Calu3 (cell line): ENCODE measurements around the gene TRIM13. TPM values are rescaled to one million over a fixed set of nuclear protein-coding genes. Genes with fewer than 3 reads are reported as not detected.

ENCODE experiments used
- BruUV-seq: library from RNA; stranded (reverse); fragments of 400-500 nt; replicated peaks from 2 replicates; lab custom pipeline; 2021; lab: Mats Ljungman, UMichigan
- CTCF ChIA-PET: fragments of 300-600 bp; sonication (Branson Sonifier 250); formaldehyde crosslinking; loops from one replicate; lab custom pipeline; 2022; ENCODE audit warnings: antibody characterized with exemption; lab: Charles Lee
- DNase-seq: peaks from one replicate; pipeline ENCODE4 v3.0.0; 2022
- H3K27ac Mint-ChIP-seq: one replicate; pipeline ENCODE4 v1.8.0; 2022; ENCODE audit warnings: mixed read lengths; ENCODE audit not compliant: unreplicated experiment
- H3K27me3 Mint-ChIP-seq: one replicate; pipeline ENCODE4 v1.8.0; 2022; ENCODE audit warnings: mixed read lengths; ENCODE audit not compliant: unreplicated experiment
- H3K36me3 Mint-ChIP-seq: one replicate; pipeline ENCODE4 v1.8.0; 2022; ENCODE audit warnings: mild to moderate bottlenecking, moderate library complexity, mixed read lengths; ENCODE audit not compliant: insufficient read depth, unreplicated experiment
- H3K4me1 Mint-ChIP-seq: one replicate; pipeline ENCODE4 v1.8.0; 2022; ENCODE audit warnings: mild to moderate bottlenecking, low read depth, mixed read lengths; ENCODE audit not compliant: unreplicated experiment
- H3K4me3 Mint-ChIP-seq: one replicate; pipeline ENCODE4 v1.8.0; 2022; ENCODE audit warnings: mild to moderate bottlenecking, low read depth, moderate library complexity, mixed read lengths; ENCODE audit not compliant: unreplicated experiment
- H3K9me3 Mint-ChIP-seq: one replicate; pipeline ENCODE4 v1.8.0; 2022; ENCODE audit warnings: low read depth, mixed read lengths; ENCODE audit not compliant: unreplicated experiment
- CTCF ChIP-seq: fragments of 200-600 bp; IDR thresholded peaks from one replicate; pipeline ENCODE4 v1.8.0; 2022; ENCODE audit warnings: antibody characterized with exemption; ENCODE audit not compliant: unreplicated experiment
- intact Hi-C: fragments of 100-400 bp; cut with micrococcal nuclease; formaldehyde crosslinking; loops from one replicate; pipeline ENCODE4 v1.10.0; 2022; ENCODE audit not compliant: unreplicated experiment
- total RNA-seq: library from RNA; stranded (reverse); gene quantifications from 2 replicates; pipeline ENCODE4 v1.2.3, GENCODE V29; 2022

Gene TRIM13
- total RNA-seq, 1 experiment from 2014 or later: 10.6 TPM

GRCh38 chr13:50012396-50013169 lies 15.7 kb downstream of the TRIM13 start:
- intact Hi-C loops: no loop called here
- CTCF ChIA-PET: no interaction called here
- H3K4me1 Mint-ChIP-seq: no peaks in the 10 kb centered on the region
- no peak for TF ChIP-seq CTCF
- TSS peak; percentile 48 for BruUV-seq
- H3K27ac Mint-ChIP-seq: no peak overlapping the region
- no peak for DNase-seq
- H3K36me3 Mint-ChIP-seq: peaks cover 11% of the 10 kb centered on the region
- H3K27me3 Mint-ChIP-seq: no peaks in the 10 kb centered on the region
- H3K9me3 Mint-ChIP-seq: no peaks in the 10 kb centered on the region
- no peak overlapping the region for H3K4me3 Mint-ChIP-seq

DNA sequence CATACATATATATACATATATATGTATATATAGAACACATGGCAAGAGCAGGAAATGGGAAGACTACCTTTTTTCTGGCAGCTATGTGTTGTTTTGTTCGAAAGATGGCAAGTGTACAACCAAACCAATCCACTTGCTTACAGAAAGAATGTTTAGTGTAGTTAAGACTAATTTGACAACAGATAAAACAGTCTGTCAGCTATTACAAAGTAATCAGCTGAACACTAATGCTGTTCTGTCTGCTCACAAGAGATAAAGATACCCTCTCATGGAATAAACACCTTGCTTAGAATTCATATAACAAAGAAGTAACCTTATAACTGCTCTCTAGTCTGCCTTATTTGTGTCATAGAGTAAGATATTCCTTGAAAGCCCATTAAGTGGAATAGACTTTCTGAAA lies 17.5 kb downstream of the TRIM13 start:
- Mint-ChIP-seq H3K36me3 (peaks cover 18% of the 10 kb centered on the region), H3K4me3 (no peak overlapping the region), H3K9me3 (no peaks in the 10 kb centered on the region), H3K27ac (no peak overlapping the region), H3K27me3 (no peaks in the 10 kb centered on the region), H3K4me1 (no peaks in the 10 kb centered on the region)
- no TSS peak for BruUV-seq
- TF ChIP-seq CTCF: no peak
- no peak for DNase-seq
- CTCF ChIA-PET: interaction anchor here (1.0 kb wide), 1 partner anchor 897 kb away, joined by 4 read pairs; no protein-coding TSS in a partner anchor
- intact Hi-C loops: no loop called here

DNA sequence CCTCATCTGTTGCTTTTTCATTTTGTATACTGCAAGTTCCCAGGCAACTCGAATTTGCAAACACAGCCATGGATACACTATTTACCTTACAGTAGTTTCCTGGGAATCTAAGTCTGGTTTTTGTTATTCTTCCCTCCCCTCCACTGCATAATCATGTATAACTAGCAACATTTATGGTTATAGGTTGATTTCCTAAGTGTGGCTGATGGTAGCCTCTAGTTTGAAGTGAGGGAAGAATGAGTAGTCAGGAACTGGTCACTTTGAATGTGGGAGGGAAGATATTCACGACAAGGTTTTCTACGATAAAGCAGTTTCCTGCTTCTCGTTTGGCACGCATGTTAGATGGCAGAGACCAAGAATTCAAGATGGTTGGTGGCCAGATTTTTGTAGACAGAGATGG lies 18.4 kb downstream of the TRIM13 start, which contains the start of gene KCNRG:
TSS of gene KCNRG (plus strand) at position 187 of the 400 bp plus-strand sequence. CDS start at position 237, 50 bp downstream.
- BruUV-seq: no TSS peak

DNA sequence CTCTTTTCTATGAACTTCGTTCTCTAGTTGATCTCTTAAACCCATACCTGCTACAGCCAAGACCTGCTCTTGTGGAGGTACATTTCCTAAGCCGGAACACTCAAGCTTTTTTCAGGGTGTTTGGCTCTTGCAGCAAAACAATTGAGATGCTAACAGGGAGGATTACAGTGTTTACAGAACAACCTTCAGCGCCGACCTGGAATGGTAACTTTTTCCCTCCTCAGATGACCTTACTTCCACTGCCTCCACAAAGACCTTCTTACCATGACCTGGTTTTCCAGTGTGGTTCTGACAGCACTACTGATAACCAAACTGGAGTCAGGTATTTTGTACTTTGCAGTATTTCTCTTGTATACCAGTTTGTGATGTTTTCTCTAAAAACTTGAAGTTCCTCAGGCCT lies 18.9 kb downstream of the TRIM13 start:
- CTCF ChIA-PET: no interaction called here

More for the DNA sequence above, 18.4 kb downstream of the TRIM13 start, which contains the start of gene KCNRG:
- CTCF ChIA-PET: interaction anchor here (1.0 kb wide), 1 partner anchor 897 kb away, joined by 4 read pairs; no protein-coding TSS in a partner anchor
- intact Hi-C loops: no loop called here
- Mint-ChIP-seq H3K9me3 (no peaks in the 10 kb centered on the region), H3K27ac (no peak within 1 kb of the TSS), H3K4me3 (no peak within 1 kb of the TSS), H3K27me3 (no peaks in the 10 kb centered on the region), H3K36me3 (peaks cover 18% of the 10 kb centered on the region), H3K4me1 (no peaks in the 10 kb centered on the region)
- no peak for TF ChIP-seq CTCF
- DNase-seq: no peak

More for the DNA sequence above, 18.9 kb downstream of the TRIM13 start:
- DNase-seq: no peak
- BruUV-seq: no TSS peak
- Mint-ChIP-seq H3K9me3 (no peaks in the 10 kb centered on the region), H3K36me3 (peaks cover 18% of the 10 kb centered on the region), H3K4me3 (no peak overlapping the region), H3K27me3 (no peaks in the 10 kb centered on the region), H3K4me1 (no peaks in the 10 kb centered on the region), H3K27ac (no peak overlapping the region)
- intact Hi-C loops: no loop called here
- no peak for TF ChIP-seq CTCF
